GM18907 (cell line): ENCODE results near the gene RPP25.

Source experiments
- ATAC-seq: cut with Tn5 transposase; IDR thresholded peaks from one replicate; pipeline ENCODE4 v1.9.1; 2021; ENCODE audit warnings: mild to moderate bottlenecking, moderate library complexity; ENCODE audit not compliant: unreplicated experiment

The RPP25 gene, protein sequence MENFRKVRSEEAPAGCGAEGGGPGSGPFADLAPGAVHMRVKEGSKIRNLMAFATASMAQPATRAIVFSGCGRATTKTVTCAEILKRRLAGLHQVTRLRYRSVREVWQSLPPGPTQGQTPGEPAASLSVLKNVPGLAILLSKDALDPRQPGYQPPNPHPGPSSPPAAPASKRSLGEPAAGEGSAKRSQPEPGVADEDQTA

DNA sequence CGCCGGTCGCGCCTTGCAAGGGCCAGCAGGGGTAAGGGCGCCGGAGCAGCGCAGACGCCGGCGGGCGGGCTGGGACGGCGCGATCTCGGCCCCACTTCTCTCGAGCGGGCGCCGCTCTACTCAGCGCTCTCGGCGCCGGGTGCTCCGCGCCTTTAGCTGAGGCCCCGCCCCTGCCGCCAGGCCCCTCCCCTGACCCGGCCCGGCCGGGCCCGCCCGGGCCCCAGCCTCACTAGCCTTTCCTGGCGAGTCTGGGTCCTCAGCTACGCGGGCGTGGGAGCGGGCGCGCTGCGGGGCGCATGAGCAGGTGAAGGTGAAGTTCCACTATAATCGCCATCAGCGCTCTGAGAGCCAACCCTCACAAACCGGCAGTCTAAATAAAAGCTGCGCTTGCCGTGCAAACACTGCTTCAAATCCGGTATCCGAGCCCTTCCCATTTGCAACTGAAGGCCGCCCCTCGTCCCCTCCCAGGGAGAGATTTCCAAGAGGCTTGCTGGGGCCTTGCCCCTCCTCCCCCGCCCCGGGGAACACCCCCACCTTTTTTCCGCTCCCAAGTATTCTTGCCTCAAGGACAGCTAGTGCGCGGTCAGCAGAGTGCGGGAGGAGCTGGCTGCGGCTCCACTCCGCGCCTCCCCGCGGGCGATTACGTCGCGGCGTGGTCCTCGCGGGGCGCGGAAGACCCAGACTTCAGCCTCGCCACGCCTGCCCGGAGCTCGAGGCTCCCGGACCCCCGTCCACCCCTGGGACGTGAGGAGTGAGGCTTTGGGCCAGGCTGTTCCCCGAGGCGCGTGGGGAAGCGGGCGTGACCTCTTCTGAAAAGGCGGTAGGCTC is at the start of gene RPP25:
RPP25 (minus strand) TSS at position 125 of the 828 bp plus-strand sequence. CDS start 189 bp downstream, outside the sequence.
- ATAC-seq: peak; percentile 80

DNA sequence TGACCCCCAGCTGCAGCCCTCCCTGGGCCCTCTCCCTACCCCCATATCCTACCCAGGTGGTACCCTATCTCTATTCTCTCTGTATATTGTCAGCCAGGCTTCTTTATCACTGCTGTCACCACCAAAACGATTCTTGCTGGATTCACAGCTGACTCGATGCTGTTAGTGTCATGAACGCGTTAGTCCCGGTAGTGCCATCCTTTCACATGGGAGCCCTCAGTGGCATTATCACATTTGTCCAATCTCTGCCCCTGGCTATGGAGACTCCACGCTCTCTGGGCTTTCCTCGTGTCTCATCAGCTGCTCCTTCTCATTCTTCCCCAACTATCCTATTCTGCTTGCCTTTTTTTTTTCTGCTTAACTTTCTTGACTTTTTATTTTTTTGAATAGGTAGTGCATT is 45.8 kb upstream of the RPP25 start:
- ATAC-seq: no peak

DNA sequence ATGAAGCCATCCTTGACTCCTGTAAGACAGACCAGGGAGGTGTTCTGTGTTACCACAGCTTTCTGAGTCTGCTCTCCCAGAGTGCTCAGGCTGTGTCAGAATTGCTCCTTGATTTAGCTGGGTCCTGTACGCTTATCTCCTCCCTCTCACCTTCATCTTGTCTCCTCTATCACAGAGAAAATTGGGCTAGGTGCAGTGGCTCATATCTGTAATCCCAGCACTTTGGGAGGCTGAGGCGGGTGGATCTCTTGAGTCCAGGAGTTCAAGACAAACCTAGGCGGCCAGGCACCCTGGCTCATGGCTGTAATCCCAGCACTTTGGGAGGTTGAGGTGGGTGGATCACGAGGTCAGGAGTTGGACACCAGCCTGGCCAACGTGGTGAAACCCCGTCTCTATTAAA is 44.7 kb upstream of the RPP25 start:
- ATAC-seq: no peak

DNA sequence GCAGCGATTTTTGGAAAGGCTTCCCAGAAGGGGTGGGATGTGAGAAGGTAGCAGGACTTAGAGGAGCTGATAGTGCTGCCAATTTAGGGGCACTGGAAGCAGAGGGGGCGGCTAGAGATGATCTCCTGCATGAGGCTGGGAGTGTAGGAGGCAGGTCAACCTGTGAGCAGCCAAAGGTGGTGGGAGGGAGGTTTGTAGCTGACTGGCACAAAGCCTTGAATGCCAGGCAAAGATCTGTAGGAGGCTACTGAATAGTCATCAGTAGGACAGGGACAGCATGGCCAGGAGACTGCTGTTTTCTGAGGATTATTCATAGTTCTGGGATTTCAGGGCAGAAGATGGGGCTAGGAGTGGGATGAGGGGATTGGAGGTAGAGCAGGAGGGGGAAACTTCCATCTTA is 41.0 kb upstream of the RPP25 start:
- ATAC-seq: no peak

DNA sequence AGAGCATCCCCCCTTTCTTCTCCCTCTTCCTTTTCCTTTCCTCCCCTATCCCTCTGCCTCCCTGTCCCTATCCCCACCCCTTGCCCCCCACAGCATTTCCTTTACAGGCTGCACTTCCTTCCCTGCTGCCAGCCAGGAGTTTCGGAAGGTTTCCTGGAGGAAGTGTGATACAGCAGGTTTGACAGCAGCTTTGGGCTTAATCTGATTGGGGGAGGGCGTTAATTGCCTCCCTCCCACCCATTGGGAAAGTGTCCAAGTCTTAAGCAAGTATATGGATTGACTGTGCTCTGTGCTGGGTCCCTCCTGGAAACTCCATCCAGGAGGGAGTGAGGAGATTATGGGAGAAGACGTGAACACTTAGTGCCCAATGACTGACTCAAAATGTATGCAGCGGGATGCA is 40.6 kb upstream of the RPP25 start:
- no peak for ATAC-seq

DNA sequence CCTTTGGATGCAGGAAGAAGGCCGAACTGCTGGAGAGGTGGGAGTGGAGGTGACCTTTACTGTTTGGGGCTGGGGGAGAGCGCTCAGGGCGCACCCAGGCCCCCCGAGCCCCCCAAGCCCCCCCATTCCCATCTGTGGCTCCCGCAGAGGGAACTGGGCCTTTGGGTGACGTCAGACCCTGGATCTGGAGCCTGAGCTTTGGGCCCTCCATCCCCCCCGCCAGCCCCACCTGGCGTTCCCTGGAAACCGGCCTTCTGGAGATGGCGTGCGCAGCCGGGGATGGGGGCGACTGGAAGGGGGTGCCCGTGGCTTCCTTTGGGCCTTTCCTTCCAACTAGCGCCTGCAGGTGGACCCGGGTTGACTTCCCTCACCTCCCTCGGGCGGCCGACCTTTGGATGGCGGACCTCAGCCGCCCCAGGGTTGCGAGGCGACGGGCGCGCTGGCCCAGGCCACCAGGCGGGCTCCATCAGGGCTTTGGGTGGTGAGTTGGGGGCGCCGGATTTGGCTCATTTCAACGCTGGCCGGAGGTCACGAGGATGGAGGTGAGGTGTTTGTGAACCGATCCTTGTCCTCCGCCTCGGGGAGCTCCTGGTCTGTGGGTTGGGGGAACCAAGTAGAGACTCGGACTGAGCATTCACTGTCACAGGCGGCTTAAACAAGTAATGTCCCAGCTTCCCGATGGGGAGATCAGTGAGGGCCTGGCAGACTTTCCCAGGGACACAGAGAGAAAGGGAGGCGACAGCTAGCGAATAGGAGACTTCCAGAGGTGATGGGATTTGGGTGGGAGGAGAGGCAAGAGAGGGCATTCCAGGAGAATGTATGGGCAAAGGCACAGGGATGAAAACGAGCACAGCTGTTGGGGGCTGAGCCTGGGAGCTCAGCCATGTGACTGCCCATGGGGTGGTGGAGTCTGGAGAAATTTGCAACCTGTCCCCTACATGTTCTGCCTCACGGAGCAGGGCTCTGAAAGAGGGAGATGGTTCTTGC is 39.5 kb upstream of the RPP25 start:
- no peak for ATAC-seq

DNA sequence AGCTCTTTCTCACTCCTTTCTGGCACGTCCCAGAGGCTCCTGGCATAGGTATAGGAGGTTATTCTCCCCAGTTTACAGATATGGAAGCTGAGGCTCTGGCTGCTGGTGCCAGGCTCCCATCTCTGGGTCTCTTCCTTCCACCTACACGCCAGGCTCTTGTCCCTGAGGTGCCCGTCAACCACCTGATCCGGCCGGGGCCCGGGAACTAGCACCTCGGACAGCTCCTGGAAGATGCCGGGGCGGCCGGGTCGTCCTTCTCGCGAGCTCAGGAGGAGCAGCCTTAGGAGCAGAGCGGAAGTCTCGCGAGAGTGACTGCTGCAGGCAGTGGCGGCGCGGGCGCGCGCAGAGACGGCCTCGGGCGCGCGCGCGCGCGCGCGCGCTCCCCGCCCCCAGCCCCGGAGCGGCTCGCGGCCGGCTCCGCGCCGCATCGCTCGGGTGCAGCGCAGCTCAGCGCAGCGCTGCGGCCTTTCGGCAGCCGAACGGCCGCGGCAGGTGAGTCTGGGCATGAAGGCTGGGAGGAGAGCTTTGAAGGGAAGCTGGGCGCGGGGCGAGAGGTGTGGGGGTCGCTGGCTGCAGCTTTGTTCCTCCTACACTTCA is 38.7 kb upstream of the RPP25 start, which contains the start of gene SCAMP5:
SCAMP5 (plus strand) TSS at position 382 of the 597 bp plus-strand sequence. CDS start 16,277 bp downstream, outside the sequence.
- ATAC-seq: peak; percentile 83

DNA sequence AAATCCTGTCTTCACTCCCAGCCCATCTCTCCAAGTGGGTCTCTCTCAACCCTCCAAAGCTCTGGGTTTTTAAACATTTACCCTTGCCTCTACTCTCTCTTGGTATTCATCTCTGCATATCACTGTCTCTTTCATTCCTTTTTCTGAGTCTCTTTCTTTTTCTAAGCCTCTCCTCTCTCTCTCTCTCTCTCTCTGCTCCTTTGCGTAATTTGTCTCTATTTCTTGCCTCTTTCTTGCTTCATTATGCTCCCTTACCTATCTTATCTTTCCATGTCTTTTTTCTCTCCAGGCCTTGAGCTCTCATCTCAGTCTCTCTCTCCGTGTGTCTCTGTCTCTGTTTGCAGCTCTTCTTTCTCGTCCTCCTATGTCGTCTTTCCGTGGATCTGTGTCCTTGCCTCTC is 38.1 kb upstream of the RPP25 start:
- no peak for ATAC-seq

DNA sequence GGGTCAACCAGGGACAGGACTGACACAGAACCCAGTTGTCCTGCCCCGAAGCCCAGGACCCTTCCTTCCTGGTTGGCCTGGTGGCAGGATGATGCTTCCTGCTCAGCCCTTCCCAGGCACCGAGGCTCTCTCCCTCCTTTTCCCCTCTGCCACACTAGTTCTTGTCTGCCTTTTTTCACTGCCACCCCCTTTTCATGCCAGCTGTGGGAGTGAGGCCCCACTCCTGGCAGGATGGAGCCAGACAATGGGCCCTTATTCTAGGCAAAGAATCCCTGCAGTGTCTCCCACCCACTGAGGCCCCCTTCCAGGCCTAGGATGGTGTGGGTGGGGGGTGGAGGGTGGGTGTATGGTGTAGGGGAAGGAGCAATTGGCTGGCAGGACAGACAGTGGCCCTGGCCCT is 37.7 kb upstream of the RPP25 start:
- ATAC-seq: no peak

DNA sequence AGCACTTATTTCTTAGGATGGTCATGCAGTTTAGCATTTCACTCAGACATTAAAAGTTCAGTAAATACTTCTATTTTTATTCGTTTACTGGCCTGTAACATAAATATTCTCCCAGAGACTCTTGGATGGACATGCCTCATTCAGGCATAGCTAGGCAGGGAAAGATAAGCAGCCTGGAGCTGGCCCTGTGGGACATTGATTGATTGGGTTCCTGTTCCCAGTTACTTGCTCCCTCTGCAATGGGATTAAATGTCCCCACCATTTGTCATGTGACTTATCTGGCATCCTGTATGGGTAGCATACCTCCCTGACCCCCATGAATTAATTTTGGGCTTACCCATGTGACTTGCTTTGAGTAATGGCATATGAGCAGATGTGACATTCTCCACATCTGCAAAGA is 36.0 kb upstream of the RPP25 start:
- no peak for ATAC-seq

DNA sequence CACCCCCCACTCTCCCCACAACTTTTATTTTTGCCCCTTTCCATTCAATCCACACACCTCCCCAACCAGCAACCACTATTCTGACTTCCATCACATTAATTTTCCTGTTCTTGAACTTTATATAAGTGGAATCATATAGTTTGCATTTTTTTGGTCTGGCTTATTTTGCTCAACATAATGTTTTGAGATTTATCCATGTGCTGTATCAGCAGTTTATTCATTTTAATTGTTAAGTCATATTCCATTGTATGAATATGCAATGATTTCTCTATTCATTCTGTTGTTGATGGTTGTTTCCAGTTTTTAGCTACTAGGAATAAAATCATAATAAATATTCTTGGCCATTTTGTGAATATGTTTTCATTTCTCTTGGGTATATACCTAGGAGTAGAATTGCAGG is 33.0 kb upstream of the RPP25 start:
- ATAC-seq: no peak

DNA sequence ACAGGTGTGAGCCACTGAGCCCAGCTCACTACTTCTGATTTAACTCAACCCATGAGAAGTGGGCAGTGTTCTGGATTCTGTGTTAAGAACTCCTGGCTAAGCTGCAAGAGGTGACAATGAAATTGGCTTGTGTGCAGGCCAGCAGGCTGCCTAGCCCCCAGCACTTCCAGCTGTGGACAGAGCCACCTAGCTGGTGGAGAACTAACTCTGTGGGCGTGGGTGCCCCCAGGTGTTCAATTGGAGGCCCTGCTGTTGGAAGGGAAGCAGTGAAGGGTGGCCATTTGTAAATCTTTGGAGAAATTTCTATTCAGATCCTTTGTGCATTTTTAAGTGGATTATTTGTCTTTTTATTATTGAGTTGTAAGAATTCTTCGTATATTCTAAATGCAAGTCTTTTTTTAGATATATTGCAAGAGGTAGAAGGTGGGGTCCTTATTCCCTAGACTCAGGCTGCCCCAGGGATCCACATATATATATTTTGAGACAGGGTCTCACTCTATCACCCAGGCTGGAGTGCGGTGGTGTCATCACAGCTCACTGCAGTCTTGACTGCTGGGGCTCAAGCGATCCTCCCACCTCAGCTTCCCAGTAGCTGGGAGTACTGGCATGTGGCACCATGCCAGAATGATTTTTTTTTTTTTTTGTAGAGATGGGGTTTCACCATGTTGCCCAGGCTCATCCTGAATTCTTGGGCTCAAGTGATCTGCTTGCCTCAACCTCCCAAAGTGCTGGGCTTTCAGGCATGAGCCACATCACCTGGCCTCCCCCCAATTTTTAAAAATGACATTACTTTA is 31.6 kb upstream of the RPP25 start:
- ATAC-seq: no peak

DNA sequence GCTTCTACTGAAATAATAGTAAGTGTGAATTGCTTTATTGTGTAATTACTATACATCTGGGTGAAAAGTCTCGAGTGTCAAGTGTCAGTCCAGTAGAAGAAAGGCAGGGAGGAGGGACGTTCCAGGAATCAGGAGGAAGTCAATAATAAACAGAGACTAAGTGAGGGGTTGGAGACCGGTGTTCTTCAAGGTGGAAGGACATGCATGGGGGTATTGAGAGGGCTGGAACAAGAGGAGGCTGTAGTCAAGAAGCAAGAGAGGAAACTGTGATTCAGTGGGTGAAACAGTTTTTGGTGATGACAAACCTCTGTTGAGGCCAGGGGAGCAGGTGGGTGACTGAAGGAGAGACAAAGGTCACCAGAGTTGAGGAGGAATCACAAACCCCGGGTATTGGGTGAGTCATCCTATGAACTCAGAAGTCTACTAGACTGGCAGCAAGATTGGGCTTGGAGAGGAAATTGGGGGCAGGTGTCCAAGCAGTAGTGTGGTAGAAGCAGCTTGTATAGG is 27.2 kb upstream of the RPP25 start:
- ATAC-seq: peak; percentile 73

DNA sequence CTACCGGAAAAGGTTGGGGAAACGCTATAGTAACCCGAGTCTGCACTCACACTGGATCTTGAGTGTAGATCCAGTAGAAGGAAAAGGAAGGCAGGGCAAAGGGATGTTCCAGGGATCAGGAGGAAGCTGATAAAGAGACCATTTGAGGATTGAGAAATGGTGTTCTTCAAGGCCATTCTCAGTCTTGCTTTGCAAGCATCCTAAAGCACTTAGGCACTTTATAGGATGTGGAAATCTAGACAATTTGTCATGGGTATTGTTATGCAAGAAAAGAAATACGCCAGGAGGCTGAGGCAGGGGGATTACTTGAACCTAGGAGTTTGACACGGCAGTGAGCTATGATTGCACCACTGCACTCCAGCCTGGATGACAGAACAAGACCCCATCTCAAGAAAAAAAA is 25.6 kb upstream of the RPP25 start:
- no peak for ATAC-seq

DNA sequence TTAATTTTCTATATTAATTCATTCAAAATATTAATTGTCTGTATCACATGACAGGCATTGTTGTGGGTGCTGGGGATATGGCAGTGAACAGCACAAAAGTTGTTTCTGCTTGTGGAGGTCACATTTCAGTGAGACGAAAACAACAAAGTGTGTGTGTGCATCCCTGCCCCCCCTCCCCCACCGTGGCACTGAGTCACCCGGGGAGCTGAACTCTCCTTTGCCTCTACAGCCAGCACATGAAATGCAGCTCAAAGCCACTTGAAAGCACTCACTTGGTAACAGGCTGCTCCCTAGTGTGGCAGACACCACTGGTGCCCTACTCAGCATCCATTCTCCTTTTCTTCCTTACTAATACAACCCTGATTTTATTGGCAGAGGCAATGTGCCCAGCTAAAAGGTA is 21.9 kb upstream of the RPP25 start:
- ATAC-seq: no peak

DNA sequence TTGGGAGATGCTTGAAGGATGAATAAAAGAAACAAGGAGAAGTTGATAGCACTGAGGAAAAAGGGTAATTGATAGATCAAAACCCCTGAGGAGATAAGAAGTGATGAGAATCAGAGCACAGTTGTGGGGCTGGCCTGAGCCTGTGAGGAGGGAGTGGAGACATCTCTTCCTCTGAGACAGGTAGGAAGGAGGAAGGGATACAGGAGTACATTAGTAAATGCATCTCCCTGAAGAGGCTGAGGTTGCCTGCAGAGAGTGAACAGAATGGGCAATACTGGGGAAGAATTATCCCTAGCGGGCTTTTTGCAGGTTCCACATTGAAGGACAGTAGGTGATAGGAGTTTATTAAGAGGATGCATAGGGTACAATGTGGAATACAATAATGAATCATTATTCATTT is 21.5 kb upstream of the RPP25 start:
- ATAC-seq: no peak

DNA sequence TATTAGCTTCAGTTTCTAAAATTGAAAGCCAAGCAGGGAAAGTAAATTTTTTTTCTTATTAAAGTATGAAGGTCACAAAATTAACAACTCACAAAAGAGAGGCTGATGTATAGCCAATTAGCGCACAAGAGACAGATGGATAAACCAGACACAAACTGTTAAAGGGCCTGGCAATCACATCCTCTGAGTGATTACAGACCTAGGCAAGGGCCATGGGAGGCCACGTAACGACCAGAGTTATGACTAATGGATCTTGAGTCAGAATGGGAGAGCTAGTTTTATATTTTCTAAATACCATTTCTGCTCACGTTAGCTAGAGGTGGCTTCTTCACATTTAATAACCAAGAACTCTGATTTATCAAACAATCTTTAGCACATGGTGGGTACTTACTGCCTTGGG is 21.0 kb upstream of the RPP25 start:
- no peak for ATAC-seq

DNA sequence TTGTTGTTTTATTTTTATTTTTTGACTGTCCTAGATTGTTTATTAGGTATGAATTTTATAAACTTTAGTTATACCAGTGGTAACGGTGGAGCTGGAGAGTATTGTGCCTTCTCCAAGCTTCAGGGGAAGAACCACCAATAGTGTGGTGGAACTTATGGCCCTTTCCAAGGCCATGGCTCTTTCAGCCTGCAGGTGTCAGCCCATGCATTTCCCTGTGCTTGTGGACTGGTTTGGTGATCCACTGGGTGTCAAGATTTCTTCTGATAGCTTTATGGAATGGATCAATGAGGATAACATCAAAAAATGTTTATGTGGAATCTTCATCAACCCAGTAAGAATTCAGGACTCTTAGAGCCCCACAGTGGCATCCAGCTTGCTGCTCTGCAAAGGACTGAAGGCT is 19.6 kb upstream of the RPP25 start:
- no peak for ATAC-seq

DNA sequence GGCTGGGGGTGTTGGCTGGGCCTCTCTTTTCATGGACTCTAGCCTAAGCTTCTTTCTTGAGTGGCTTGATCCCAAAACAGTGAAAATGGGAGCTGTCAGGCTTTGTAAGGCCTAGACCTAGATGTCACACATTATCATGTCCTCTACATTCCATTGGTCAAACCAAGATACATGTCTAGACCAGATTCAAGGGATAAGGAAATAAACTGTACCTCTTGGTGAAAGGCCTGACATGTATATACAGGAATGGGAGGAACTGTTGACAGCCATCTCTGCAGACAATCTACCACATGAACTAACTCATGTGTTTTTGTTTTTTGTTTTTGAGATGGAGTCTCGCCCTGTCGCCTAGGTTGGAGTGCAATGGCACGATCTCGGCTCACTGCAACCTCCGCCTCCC is 11.1 kb upstream of the RPP25 start:
- ATAC-seq: no peak

DNA sequence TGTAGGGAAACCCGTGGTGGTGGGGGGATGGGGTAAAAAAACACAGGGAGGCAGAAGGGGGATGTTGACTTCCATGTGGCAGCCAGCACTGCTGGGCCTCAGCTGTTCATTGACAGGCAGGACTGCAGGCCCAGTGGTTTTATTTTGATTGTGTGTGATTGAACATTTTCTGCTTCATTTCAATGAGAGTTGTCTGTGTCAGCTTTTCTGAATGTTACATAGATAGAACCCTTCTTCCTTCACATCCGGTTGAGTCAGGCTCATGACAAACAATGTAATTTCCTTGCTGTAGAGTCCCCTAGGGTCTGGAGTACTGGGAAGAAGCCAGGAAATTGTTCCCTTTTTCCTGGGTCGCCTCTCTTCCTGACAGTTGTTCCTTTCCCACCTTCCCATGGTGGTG is 8.2 kb upstream of the RPP25 start:
- no peak for ATAC-seq
